ENCODE measurements around the gene DMBT1.

- TF ChIP-seq EZH2 (IDR thresholded peaks at IDR 0.05; ENCODE audit: low read length, unreplicated experiment) (no peak), EZH2phosphoT487 (IDR thresholded peaks at IDR 0.05; ENCODE audit: borderline replicate concordance, low read length) (no peak)
- TF ChIP-seq, protein P1, sequence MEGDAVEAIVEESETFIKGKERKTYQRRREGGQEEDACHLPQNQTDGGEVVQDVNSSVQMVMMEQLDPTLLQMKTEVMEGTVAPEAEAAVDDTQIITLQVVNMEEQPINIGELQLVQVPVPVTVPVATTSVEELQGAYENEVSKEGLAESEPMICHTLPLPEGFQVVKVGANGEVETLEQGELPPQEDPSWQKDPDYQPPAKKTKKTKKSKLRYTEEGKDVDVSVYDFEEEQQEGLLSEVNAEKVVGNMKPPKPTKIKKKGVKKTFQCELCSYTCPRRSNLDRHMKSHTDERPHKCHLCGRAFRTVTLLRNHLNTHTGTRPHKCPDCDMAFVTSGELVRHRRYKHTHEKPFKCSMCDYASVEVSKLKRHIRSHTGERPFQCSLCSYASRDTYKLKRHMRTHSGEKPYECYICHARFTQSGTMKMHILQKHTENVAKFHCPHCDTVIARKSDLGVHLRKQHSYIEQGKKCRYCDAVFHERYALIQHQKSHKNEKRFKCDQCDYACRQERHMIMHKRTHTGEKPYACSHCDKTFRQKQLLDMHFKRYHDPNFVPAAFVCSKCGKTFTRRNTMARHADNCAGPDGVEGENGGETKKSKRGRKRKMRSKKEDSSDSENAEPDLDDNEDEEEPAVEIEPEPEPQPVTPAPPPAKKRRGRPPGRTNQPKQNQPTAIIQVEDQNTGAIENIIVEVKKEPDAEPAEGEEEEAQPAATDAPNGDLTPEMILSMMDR (conservative IDR thresholded peaks at IDR 0.05; ENCODE audit: low read depth, low read length), result no peak
These were observed 64.0 kb downstream of the DMBT1 start for GRCh38 chr10:122624546-122624945.

All from PC-3 (cell line).